Transverse colon (tissue), 4 donors: ENCODE measurements around the gene TNFAIP3.

Experiments used
- POLR2A ChIP-seq: fragments of 450-650 bp; IDR thresholded peaks from one replicate; pipeline ENCODE4 v1.6.1; 2016; ENCODE audit warnings: antibody characterized with exemption, mild to moderate bottlenecking, moderate library complexity
- POLR2AphosphoS5 ChIP-seq, 3 donors: sonication (generic); formaldehyde crosslinking; IDR thresholded peaks; one replicate each; pipeline ENCODE4 v1.6.1; 2016; ENCODE audit warnings: antibody characterized with exemption in 3 of 3
- TF ChIP-seq, protein P1 (sequence below), 5 experiments: fragments of 200-600 bp in 3 of 5; fragments of 450-650 bp in 2 of 5; sonication (generic) in 3 of 5; IDR thresholded peaks; 1 replicate in 2 of 5; 2 replicates in 3 of 5; pipeline ENCODE4 v1.5.1; 2016 to 2017; ENCODE audit warnings: antibody characterized with exemption in 5 of 5, inconsistent platforms in 3 of 5, mild to moderate bottlenecking in 2 of 5, moderate library complexity in 1 of 5

DNA sequence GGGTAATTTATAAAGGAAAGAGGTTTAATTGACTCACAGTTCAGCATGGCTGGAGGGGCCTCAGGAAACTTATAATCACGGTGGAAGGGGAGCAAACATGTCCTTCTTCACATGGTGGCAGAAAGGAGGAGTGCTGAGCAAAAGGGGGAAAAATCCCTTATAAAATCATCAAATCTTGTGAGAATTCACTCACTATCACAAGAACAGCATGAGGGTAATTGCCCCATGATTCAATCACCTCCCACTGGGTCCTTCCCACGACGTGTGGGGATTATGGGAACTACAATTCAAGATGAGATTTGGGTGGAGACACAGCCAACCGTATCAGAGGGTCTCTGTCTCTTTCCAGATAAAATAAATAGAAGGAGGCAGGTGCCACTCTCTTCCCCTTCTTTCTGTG lies 48.7 kb downstream of the TNFAIP3 start:
- TF ChIP-seq POLR2A: no peak
- TF ChIP-seq, protein P1, sequence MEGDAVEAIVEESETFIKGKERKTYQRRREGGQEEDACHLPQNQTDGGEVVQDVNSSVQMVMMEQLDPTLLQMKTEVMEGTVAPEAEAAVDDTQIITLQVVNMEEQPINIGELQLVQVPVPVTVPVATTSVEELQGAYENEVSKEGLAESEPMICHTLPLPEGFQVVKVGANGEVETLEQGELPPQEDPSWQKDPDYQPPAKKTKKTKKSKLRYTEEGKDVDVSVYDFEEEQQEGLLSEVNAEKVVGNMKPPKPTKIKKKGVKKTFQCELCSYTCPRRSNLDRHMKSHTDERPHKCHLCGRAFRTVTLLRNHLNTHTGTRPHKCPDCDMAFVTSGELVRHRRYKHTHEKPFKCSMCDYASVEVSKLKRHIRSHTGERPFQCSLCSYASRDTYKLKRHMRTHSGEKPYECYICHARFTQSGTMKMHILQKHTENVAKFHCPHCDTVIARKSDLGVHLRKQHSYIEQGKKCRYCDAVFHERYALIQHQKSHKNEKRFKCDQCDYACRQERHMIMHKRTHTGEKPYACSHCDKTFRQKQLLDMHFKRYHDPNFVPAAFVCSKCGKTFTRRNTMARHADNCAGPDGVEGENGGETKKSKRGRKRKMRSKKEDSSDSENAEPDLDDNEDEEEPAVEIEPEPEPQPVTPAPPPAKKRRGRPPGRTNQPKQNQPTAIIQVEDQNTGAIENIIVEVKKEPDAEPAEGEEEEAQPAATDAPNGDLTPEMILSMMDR (IDR thresholded peaks at IDR 0.05): no peak
- no peak for TF ChIP-seq POLR2AphosphoS5 (IDR thresholded peaks at IDR 0.05)
